IPS-15b (cell line): ENCODE data around the gene CITED4.

ENCODE experiments used
- H3K27me3 ChIP-seq: one replicate; pipeline ENCODE4 v1.6.1; 2013; ENCODE audit warnings: low read length; ENCODE audit not compliant: control insufficient read depth, insufficient read depth
- H3K36me3 ChIP-seq: one replicate; pipeline ENCODE4 v1.6.1; 2013; ENCODE audit warnings: low read length; ENCODE audit not compliant: control insufficient read depth, insufficient read depth
- H3K4me1 ChIP-seq: one replicate; pipeline ENCODE4 v1.6.1; 2013; ENCODE audit warnings: mild to moderate bottlenecking, low read length; ENCODE audit not compliant: control insufficient read depth, insufficient read depth
- H3K4me3 ChIP-seq: one replicate; pipeline ENCODE4 v1.5.1; 2013; ENCODE audit warnings: low read depth, low read length
- H3K9ac ChIP-seq: one replicate; pipeline ENCODE4 v1.6.1; 2013; ENCODE audit warnings: low read depth, mild to moderate bottlenecking, low read length
- H3K9me3 ChIP-seq: one replicate; pipeline ENCODE4 v1.6.1; 2013; ENCODE audit warnings: mild to moderate bottlenecking, low read length; ENCODE audit not compliant: control insufficient read depth, insufficient read depth

The CITED4 gene

GRCh38 chr1:40847023-40847745 lies 15.0 kb downstream of the CITED4 start:
- Histone ChIP-seq H3K4me1 (no peaks in the 10 kb centered on the region), H3K36me3 (no peaks in the 10 kb centered on the region), H3K9ac (no peak overlapping the region), H3K27me3 (no peaks in the 10 kb centered on the region), H3K4me3 (no peak overlapping the region), H3K9me3 (no peaks in the 10 kb centered on the region)

- H3K9me3 ChIP-seq: no peaks in the 10 kb centered on the region
- H3K4me1 ChIP-seq: no peaks in the 10 kb centered on the region
- no peak overlapping the region for H3K9ac ChIP-seq
- H3K27me3 ChIP-seq: no peaks in the 10 kb centered on the region
- H3K36me3 ChIP-seq: no peaks in the 10 kb centered on the region
- no peak overlapping the region for H3K4me3 ChIP-seq
Measured at GRCh38 chr1:40845895-40846294, 16.3 kb downstream of the CITED4 start.

- Histone ChIP-seq H3K4me1 (no peaks in the 10 kb centered on the region), H3K36me3 (no peaks in the 10 kb centered on the region)
Measured at GRCh38 chr1:40844887-40845878, 17.0 kb downstream of the CITED4 start.

GRCh38 chr1:40844079-40844478 lies 18.1 kb downstream of the CITED4 start:
- no peak overlapping the region for H3K4me3 ChIP-seq
- no peaks in the 10 kb centered on the region for H3K4me1 ChIP-seq
- H3K27me3 ChIP-seq: no peaks in the 10 kb centered on the region
- no peaks in the 10 kb centered on the region for H3K36me3 ChIP-seq
- no peaks in the 10 kb centered on the region for H3K9me3 ChIP-seq
- H3K9ac ChIP-seq: no peak overlapping the region

More at GRCh38 chr1:40844887-40845878, 17.0 kb downstream of the CITED4 start:
- no peaks in the 10 kb centered on the region for H3K9me3 ChIP-seq
- no peak overlapping the region for H3K9ac ChIP-seq
- H3K4me3 ChIP-seq: no peak overlapping the region
- no peaks in the 10 kb centered on the region for H3K27me3 ChIP-seq

- H3K36me3 ChIP-seq: no peaks in the 10 kb centered on the region
Measured at GRCh38 chr1:40842691-40843090, 19.5 kb downstream of the CITED4 start.

GRCh38 chr1:40842207-40842606 lies 20.0 kb downstream of the CITED4 start:
- no peaks in the 10 kb centered on the region for H3K9me3 ChIP-seq
- no peaks in the 10 kb centered on the region for H3K36me3 ChIP-seq
- no peak overlapping the region for H3K9ac ChIP-seq
- H3K4me1 ChIP-seq: no peaks in the 10 kb centered on the region
- no peaks in the 10 kb centered on the region for H3K27me3 ChIP-seq
- H3K4me3 ChIP-seq: no peak overlapping the region

More at GRCh38 chr1:40842691-40843090, 19.5 kb downstream of the CITED4 start:
- Histone ChIP-seq H3K4me1 (no peaks in the 10 kb centered on the region), H3K27me3 (no peaks in the 10 kb centered on the region), H3K4me3 (no peak overlapping the region), H3K9ac (no peak overlapping the region), H3K9me3 (no peaks in the 10 kb centered on the region)

- Histone ChIP-seq H3K9me3 (no peaks in the 10 kb centered on the region), H3K4me3 (no peak overlapping the region), H3K36me3 (no peaks in the 10 kb centered on the region), H3K4me1 (no peaks in the 10 kb centered on the region), H3K27me3 (no peaks in the 10 kb centered on the region), H3K9ac (no peak overlapping the region)
Measured at GRCh38 chr1:40841602-40842001, 20.6 kb downstream of the CITED4 start.

GRCh38 chr1:40840526-40841323 lies 21.4 kb downstream of the CITED4 start:
- H3K4me1 ChIP-seq: no peaks in the 10 kb centered on the region
- H3K9ac ChIP-seq: no peak overlapping the region

GRCh38 chr1:40839943-40840335 lies 22.2 kb downstream of the CITED4 start:
- H3K4me1 ChIP-seq: no peaks in the 10 kb centered on the region

More at GRCh38 chr1:40840526-40841323, 21.4 kb downstream of the CITED4 start:
- Histone ChIP-seq H3K9me3 (no peaks in the 10 kb centered on the region), H3K36me3 (no peaks in the 10 kb centered on the region), H3K4me3 (no peak overlapping the region), H3K27me3 (no peaks in the 10 kb centered on the region)

GRCh38 chr1:40838980-40839942 lies 22.9 kb downstream of the CITED4 start:
- H3K4me1 ChIP-seq: no peaks in the 10 kb centered on the region
- no peaks in the 10 kb centered on the region for H3K27me3 ChIP-seq
- H3K9ac ChIP-seq: no peak overlapping the region
- no peaks in the 10 kb centered on the region for H3K36me3 ChIP-seq
- H3K9me3 ChIP-seq: no peaks in the 10 kb centered on the region
- H3K4me3 ChIP-seq: no peak overlapping the region

More at GRCh38 chr1:40839943-40840335, 22.2 kb downstream of the CITED4 start:
- Histone ChIP-seq H3K4me3 (no peak overlapping the region), H3K9ac (no peak overlapping the region), H3K27me3 (no peaks in the 10 kb centered on the region), H3K36me3 (no peaks in the 10 kb centered on the region), H3K9me3 (no peaks in the 10 kb centered on the region)
